IPS DF 6.9 (cell line): ENCODE data around the gene CLEC12A.
"Not testable (repeated sequence)": the region's sequence is repeated elsewhere in the genome, so short reads cannot be mapped to it uniquely, and the experiment has no call there.

Experiments used
- DNase-seq: peaks from one replicate; pipeline ENCODE4 v3.0.0-alpha.2; 2013; ENCODE audit warnings: low read depth, low spot score
- H3K27ac ChIP-seq: one replicate; pipeline ENCODE4 v1.5.1; 2013; ENCODE audit warnings: low read length, control low read depth
- H3K27me3 ChIP-seq: 2 replicates; pipeline ENCODE4 v1.6.1; 2013; ENCODE audit warnings: mild to moderate bottlenecking, low read length; ENCODE audit not compliant: control insufficient read depth, insufficient read depth
- H3K36me3 ChIP-seq: 2 replicates; pipeline ENCODE4 v1.6.1; 2013; ENCODE audit warnings: low read length; ENCODE audit not compliant: control insufficient read depth, insufficient read depth
- H3K4me1 ChIP-seq: 2 replicates; pipeline ENCODE4 v1.6.1; 2013; ENCODE audit warnings: low read length; ENCODE audit not compliant: control insufficient read depth, insufficient read depth
- H3K4me3 ChIP-seq: 2 replicates; pipeline ENCODE4 v1.5.1; 2013; ENCODE audit warnings: mild to moderate bottlenecking, low read length
- H3K9me3 ChIP-seq: 2 replicates; pipeline ENCODE4 v1.6.1; 2013; ENCODE audit warnings: low read length, inconsistent platforms; ENCODE audit not compliant: control insufficient read depth, insufficient read depth
- WGBS: extraction: QIAGEN DNeasy Blood & Tissue Kit; methylation state at CpG from one replicate; pipeline ENCODE4 v1.1.7; 2013; ENCODE audit warnings: mixed read lengths, missing lambda C conversion rate; ENCODE audit not compliant: insufficient read length, insufficient coverage; 5-methylcytosine and 5-hydroxymethylcytosine counted together

CLEC12A gene

DNA sequence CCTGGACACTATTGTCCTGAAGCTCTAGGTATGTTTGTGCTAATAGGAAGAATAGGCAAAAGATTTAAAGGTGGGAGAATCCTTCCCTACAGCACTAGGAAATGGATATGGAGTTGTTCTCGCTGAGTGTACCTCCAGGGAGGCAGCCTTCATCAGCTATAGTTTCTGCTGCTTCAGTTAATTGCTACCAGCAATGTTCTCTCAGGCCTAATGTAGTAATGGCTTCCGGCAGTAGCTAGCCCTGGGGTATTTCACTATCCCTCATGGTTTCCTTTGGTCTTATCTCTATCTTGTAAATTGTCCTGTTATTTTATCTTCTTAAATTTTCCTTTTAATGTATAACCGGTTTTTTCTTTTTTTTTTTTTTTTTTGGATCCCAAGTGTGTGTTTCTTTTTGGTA lies 9.3 kb upstream of the CLEC12A start:
- Histone ChIP-seq H3K36me3 (no peaks in the 10 kb centered on the region), H3K9me3 (no peaks in the 10 kb centered on the region), H3K27me3 (no peaks in the 10 kb centered on the region), H3K4me1 (no peaks in the 10 kb centered on the region; the same call in 1 of the 2 replicates), H3K27ac (no peak overlapping the region), H3K4me3 (no peak overlapping the region)
- WGBS = no CpG with 5 or more reads among the region's 3 CpGs
- DNase-seq = no peak

DNA sequence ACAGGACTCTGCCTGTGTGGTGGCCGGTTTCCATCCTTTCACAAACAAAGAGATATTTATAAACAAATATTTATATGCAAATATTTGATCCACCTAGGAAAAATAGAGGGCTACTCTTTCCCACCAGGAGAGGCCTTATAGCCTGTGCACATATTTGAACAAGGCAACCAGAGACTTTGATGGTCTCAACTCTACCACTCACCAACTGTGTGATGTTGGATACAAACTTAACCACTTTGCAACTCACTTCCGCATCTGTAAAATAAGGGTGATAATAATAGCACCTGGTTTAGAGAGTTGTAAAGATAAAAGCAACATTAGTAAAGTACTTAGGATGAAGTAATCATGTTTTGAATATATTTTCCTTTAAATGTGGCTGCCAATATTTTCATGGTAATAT lies 1.5 kb upstream of the CLEC12A start:
- H3K36me3 ChIP-seq = no peaks in the 10 kb centered on the region
- no peaks in the 10 kb centered on the region for H3K27me3 ChIP-seq
- no CpG with 5 or more reads among the region's 2 CpGs for WGBS
- no peaks in the 10 kb centered on the region for H3K9me3 ChIP-seq
- no peak for DNase-seq
- no peak overlapping the region for H3K4me3 ChIP-seq
- H3K27ac ChIP-seq = no peak overlapping the region
- H3K4me1 ChIP-seq = no peaks in the 10 kb centered on the region

DNA sequence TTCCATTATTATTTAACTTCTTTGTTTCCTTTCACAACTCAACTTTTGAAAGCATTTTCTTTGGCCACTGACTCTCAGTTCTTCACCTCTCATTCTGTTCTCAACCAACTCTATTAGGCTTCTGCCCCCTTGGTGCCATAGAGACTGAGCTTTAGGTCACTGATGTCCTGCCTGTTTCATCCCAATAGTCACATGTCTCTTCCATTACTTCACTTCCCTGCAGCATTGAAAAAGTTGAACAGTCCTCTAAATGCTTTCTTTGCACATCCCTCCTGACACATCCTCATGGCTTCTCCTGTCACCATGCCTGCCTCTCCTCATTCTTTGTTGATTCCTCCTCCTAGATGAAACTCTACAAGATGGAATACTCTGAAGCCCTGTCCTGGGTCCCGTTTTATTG lies 2.7 kb downstream of the CLEC12A start:
- H3K27me3 ChIP-seq = no peaks in the 10 kb centered on the region
- no CpG with 5 or more reads among the region's 1 CpG for WGBS
- H3K9me3 ChIP-seq = peaks cover 2% of the 10 kb centered on the region; the same call in 1 of the 2 replicates
- no peaks in the 10 kb centered on the region for H3K4me1 ChIP-seq
- no peak overlapping the region for H3K27ac ChIP-seq
- H3K36me3 ChIP-seq = no peaks in the 10 kb centered on the region
- H3K4me3 ChIP-seq = no peak overlapping the region
- DNase-seq = no peak

DNA sequence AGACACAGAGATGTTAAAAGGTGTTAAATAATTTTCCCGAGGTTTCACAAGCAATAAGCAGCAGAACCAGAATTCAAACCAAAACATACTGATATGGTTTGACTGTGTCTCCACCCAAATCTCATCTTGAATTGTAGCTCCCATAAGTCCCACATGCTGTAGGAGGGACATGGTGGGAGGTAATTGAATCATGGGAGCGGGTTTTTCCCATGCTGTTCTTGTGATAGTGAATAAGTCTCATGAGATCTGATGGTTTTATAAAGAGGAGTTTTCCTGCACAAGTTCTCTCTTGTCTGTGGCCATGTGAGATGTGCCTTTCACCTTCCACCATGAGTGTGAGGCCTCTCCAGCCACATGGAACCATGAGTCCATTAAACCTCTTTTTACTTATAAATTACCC lies 3.5 kb downstream of the CLEC12A start:
- not testable (repeated sequence) for DNase-seq, H3K27ac ChIP-seq, H3K4me3 ChIP-seq, H3K9me3 ChIP-seq, H3K4me1 ChIP-seq, H3K27me3 ChIP-seq, H3K36me3 ChIP-seq
- WGBS = no CpG with 5 or more reads among the region's 2 CpGs

DNA sequence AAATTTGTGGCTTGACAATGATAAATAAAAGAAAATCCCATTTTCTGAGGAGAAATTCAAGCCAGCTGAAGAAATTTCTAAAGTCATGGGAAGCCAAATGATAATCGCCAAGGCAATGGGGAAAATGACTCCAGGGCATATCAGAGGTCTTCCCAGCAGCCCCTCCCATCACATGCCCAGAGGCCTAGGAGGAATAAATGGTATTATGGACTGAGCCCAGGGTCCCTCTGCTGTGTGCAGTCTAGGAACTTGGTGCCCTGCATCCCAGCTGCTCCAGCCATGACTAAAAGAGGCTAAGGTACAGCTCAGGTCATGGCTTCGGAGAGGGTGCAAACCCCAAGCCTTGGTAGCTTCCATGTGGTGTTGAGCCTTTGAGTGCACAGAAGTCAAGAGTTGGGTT lies 4.4 kb downstream of the CLEC12A start:
- Histone ChIP-seq H3K27ac (no peak overlapping the region), H3K4me1 (no peaks in the 10 kb centered on the region), H3K27me3 (no peaks in the 10 kb centered on the region), H3K36me3 (no peaks in the 10 kb centered on the region), H3K4me3 (no peak overlapping the region), H3K9me3 (peaks cover 2% of the 10 kb centered on the region; the same call in 1 of the 2 replicates)
- no peak for DNase-seq
- WGBS = no CpG with 5 or more reads among the region's 2 CpGs

DNA sequence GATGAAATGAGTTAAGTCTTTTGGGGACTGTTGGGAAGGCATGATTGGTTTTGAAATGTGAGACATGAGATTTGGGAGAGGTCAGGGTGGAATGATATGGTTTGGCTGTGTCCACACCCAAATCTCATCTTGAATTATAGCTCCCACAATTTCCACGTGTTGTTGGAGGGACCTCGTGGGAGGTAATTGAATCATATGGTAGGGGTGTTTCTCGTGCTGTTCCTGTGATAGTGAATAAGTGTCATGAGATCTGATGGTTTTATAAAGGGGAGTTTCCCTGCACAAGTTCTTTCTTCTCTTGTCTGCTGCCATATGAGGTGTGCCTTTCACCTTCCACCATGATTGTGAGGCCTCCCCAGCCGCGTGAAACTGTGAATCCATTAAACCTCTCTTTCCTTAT lies 5.4 kb downstream of the CLEC12A start:
- not testable (repeated sequence) for H3K4me3 ChIP-seq, H3K36me3 ChIP-seq, H3K4me1 ChIP-seq, H3K27me3 ChIP-seq, H3K27ac ChIP-seq, H3K9me3 ChIP-seq, DNase-seq
- WGBS = no CpG with 5 or more reads among the region's 5 CpGs

DNA sequence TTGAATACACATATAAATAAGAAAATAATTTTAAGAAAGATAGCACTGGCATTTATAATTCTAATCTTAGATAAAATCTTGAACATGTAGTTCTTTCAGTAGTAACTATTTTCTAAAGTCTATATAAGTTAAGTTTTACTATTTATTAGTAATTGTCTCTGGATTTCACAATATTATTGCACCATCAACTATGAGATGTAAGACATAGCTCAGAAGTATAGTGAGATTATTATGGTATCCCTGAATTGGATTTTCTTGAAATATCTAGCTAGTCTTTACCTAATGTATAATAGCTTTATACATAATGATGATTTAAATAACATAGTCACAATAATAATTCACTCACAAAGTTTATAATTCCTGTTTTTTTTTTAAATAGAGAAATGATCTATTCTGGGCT lies 6.7 kb downstream of the CLEC12A start:
- H3K36me3 ChIP-seq = no peaks in the 10 kb centered on the region
- no peak overlapping the region for H3K27ac ChIP-seq

DNA sequence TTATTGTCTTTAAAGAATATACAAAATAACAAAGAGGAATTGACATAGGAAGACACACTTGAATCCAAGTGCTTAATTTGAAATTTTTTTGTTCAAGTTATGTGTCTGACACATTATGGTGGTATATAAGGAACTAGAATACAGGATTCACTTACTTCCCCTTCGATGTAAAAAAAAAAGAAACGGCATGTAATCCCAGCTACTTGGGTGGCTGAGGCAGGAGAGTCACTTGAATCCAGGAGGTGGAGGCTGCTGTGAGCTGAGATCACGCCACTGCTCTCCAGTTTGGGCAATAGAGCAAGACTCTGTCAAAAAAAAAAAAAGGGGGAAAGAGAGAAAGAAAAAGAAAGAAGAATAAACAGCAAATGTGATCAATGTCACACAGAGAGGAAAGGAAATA lies 8.9 kb downstream of the CLEC12A start:
- no peak for DNase-seq
- H3K27ac ChIP-seq = no peak overlapping the region
- H3K9me3 ChIP-seq = peaks cover 2% of the 10 kb centered on the region; the same call in 1 of the 2 replicates
- H3K36me3 ChIP-seq = no peaks in the 10 kb centered on the region
- no peak overlapping the region for H3K4me3 ChIP-seq
- WGBS = no CpG with 5 or more reads among the region's 3 CpGs
- no peaks in the 10 kb centered on the region for H3K4me1 ChIP-seq
- H3K27me3 ChIP-seq = no peaks in the 10 kb centered on the region

More for the DNA sequence above, 6.7 kb downstream of the CLEC12A start:
- no peaks in the 10 kb centered on the region for H3K27me3 ChIP-seq
- H3K9me3 ChIP-seq = peaks cover 2% of the 10 kb centered on the region; the same call in 1 of the 2 replicates
- H3K4me3 ChIP-seq = no peak overlapping the region
- DNase-seq = no peak
- no peaks in the 10 kb centered on the region for H3K4me1 ChIP-seq

DNA sequence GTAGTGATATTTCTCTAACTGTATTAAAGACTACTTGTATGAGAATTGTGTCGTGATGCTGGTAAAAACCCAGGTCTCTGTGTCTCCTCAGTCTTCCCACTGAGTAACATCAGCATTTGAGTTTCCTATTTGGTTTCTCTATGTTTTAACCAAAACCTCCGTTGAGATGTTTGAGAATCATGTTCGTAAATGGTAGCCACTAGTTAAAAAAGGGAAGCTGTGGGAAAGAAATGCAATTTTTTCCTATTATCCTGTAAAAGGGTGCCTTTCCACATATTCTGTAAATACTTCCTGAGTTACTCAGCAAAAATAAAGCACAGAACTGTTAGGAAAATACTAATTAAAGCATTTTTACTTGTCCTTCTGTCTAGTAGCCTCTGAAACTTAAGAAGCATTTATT lies 20.7 kb downstream of the CLEC12A start:
- Histone ChIP-seq H3K9me3 (no peaks in the 10 kb centered on the region), H3K36me3 (no peaks in the 10 kb centered on the region), H3K27me3 (no peaks in the 10 kb centered on the region), H3K4me1 (no peaks in the 10 kb centered on the region), H3K4me3 (no peak overlapping the region), H3K27ac (no peak overlapping the region)
- no peak for DNase-seq
- WGBS = no CpG with 5 or more reads among the region's 3 CpGs

DNA sequence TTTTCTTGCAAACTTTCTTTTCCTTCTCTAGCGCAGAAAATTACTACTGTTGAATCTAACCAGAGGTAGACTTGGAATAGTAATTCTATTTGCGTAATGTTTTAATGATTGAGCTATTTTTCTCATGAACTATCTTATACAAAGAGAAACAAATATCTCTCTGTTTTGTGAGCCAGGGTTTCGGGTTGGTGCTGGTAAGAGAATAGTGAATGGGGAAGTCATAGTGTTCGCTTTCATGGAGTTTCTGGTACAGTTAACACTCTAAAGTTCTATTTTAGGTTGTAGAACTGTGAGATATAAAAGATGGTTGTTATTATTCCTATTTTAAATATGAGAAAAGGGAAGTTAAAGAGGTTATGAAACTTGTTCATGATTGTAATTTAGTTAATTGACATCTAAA lies 21.1 kb downstream of the CLEC12A start:
- Histone ChIP-seq H3K9me3 (no peaks in the 10 kb centered on the region), H3K4me3 (no peak overlapping the region), H3K4me1 (no peaks in the 10 kb centered on the region), H3K27me3 (no peaks in the 10 kb centered on the region), H3K36me3 (no peaks in the 10 kb centered on the region), H3K27ac (no peak overlapping the region)
- WGBS = no CpG with 5 or more reads among the region's 4 CpGs
- DNase-seq = no peak

DNA sequence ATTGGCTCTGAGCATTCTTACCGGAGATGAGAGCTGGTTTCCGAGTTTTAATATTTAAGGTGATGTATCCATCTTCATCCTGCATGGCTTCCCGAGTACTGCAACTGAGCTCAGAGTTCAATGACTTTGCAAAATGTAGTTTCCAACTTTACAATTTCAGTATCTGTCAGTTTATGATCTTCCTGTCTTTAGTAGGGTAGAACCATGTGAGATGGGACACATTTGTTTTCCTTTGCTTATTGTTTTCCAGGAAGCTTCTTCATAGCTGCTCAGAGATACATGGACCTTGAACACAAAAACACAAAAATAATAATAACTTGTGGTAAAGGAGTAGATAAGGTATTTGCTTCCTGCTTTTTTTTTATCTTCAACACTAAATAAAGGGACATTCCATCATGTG lies 27.8 kb downstream of the CLEC12A start, which contains the start of gene CLEC1B:
TSS of gene CLEC1B (minus strand) at position 106 of the 400 bp plus-strand sequence. CDS start at position 85, 21 bp downstream.
- DNase-seq = no peak
- Histone ChIP-seq H3K4me1 (no peaks in the 10 kb centered on the region), H3K9me3 (no peaks in the 10 kb centered on the region), H3K36me3 (no peaks in the 10 kb centered on the region), H3K27me3 (no peaks in the 10 kb centered on the region), H3K27ac (no peak within 1 kb of the TSS), H3K4me3 (no peak within 1 kb of the TSS)
- no CpG with 5 or more reads among the region's 3 CpGs for WGBS
